ENCODE measurements around the gene ARID4B. TPM values are rescaled to one million over a fixed set of nuclear protein-coding genes. Genes with fewer than 3 reads are reported as not detected.

Gene ARID4B
- total RNA-seq, 1 experiment from 2014 or later = 34.0 TPM

DNA sequence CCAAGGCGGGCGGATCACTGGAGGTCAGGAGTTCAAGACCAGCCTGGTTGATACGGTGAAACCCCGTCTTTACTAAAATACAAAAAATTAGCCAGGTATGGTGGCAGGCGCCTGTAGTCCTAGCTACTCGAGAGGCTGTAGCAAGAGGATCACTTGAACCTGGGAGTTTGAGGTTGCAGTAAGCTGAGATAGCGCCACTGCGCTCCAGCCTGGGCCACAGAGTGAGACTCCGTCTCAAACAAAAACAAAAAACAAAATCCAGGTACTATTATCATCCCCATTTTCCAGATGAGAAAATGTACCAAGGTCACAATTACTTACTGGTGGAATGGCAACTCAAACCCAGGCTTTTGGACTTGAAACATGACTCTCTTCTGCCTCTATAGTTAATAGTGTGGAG is 203.9 kb downstream of the ARID4B start:
- Histone ChIP-seq H3K9ac (ENCODE audit: extremely low read depth, insufficient read length, low read length) (no peak overlapping the region), H4K5ac (ENCODE audit: insufficient read length, low read depth, low read length) (no peak overlapping the region), H3K14ac (ENCODE audit: insufficient read depth, low read length) (no peak overlapping the region), H2AK5ac (ENCODE audit: insufficient read length, low read length) (no peak overlapping the region), H3K27me3 (ENCODE audit: insufficient read depth, low read length) (no peaks in the 10 kb centered on the region), H2AFZ (ENCODE audit: low read length) (no peak overlapping the region), H2BK15ac (ENCODE audit: low read depth, low read length) (no peak overlapping the region), H3K23me2 (ENCODE audit: insufficient read length, low read depth, low read length, poor library complexity, severe bottlenecking) (peaks cover 4% of the 10 kb centered on the region), H3K79me1 (ENCODE audit: insufficient read depth, low read depth, low read length, poor library complexity, severe bottlenecking) (no peaks in the 10 kb centered on the region), H3K79me2 (ENCODE audit: insufficient read depth, low read length) (peaks cover 51% of the 10 kb centered on the region), H3T11ph (ENCODE audit: low read length) (no peak overlapping the region), H3K56ac (ENCODE audit: insufficient read length, low read depth, low read length) (no peak overlapping the region), H2BK12ac (ENCODE audit: insufficient read length, low read depth, low read length) (no peak overlapping the region), H4K20me1 (ENCODE audit: control insufficient read depth, insufficient read depth, insufficient read length) (no peaks in the 10 kb centered on the region), H2BK5ac (ENCODE audit: insufficient read length, low read length) (no peak overlapping the region), H4K8ac (replicated peaks; ENCODE audit: insufficient read length, low read depth, low read length) (no peak overlapping the region), H3K4me1 (ENCODE audit: insufficient read depth, low read length) (no peaks in the 10 kb centered on the region), H3K18ac (ENCODE audit: insufficient read length, low read depth, low read length) (no peak overlapping the region), H2BK120ac (ENCODE audit: low read depth, low read length, poor library complexity, severe bottlenecking) (no peak overlapping the region), H4K91ac (ENCODE audit: insufficient read length, low read depth, low read length) (no peak overlapping the region), H3K4ac (ENCODE audit: low read depth, low read length) (no peak overlapping the region), H3K27ac (ENCODE audit: insufficient read length, low read depth, low read length) (no peak overlapping the region), H3K4me2 (ENCODE audit: insufficient read depth, insufficient read length, low read length) (no peak overlapping the region), H3K23ac (ENCODE audit: insufficient read length, low read depth, low read length) (no peak overlapping the region), H3K9me3 (ENCODE audit: control insufficient read depth, low read depth, low read length) (no peaks in the 10 kb centered on the region), H2BK20ac (ENCODE audit: low read depth, low read length, poor library complexity, severe bottlenecking) (no peak overlapping the region)
- Mint-ChIP-seq H3K27me3 (ENCODE audit: low read depth) (no peaks in the 10 kb centered on the region; the same call in 1 of the 2 replicates), H3K27ac (0 out of 7 replicates have a peak overlapping the region, but pooled peaks of 1 of the 3 experiments have one; percentile 57), H3K4me3 (no peak overlapping the region), H3K36me3 (ENCODE audit: insufficient read depth in 1 of 3, low read depth in 3 of 3) (peaks cover 47 to 76% (median 68%) of the 10 kb centered on the region in 3 experiments), H3K4me1 (peaks cover 20 to 23% of the 10 kb centered on the region in 2 experiments), H3K9me3 (0 out of 5 replicates have a peak, but pooled peaks cover 0 to 3% of the 10 kb centered on the region in 2 experiments)
- TF ChIP-seq, protein P1, sequence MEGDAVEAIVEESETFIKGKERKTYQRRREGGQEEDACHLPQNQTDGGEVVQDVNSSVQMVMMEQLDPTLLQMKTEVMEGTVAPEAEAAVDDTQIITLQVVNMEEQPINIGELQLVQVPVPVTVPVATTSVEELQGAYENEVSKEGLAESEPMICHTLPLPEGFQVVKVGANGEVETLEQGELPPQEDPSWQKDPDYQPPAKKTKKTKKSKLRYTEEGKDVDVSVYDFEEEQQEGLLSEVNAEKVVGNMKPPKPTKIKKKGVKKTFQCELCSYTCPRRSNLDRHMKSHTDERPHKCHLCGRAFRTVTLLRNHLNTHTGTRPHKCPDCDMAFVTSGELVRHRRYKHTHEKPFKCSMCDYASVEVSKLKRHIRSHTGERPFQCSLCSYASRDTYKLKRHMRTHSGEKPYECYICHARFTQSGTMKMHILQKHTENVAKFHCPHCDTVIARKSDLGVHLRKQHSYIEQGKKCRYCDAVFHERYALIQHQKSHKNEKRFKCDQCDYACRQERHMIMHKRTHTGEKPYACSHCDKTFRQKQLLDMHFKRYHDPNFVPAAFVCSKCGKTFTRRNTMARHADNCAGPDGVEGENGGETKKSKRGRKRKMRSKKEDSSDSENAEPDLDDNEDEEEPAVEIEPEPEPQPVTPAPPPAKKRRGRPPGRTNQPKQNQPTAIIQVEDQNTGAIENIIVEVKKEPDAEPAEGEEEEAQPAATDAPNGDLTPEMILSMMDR (conservative IDR thresholded peaks at IDR 0.05) = no peak
- no peak for DNase-seq
- no CpG with 5 or more reads among the region's 9 CpGs for WGBS (ENCODE audit: extremely low coverage, insufficient read length, low lambda C conversion rate)

All from H9 (cell line).